ENCODE data around the gene EVC. TPM values are rescaled to one million over a fixed set of nuclear protein-coding genes. Genes with fewer than 3 reads are reported as not detected.

The EVC gene
- 49.4 and 71.2 TPM in 2 replicates for total RNA-seq

GRCh38 chr4:5710961-5711478, at the start of gene EVC:
Gene EVC (plus strand): TSS chr4:5711201. CDS start chr4:5711381, 180 bp downstream.

GRCh38 chr4:5708449-5709206, 2.4 kb upstream of the EVC start, which contains the start of gene EVC2:
Gene EVC2 (minus strand): TSS chr4:5708559. CDS start chr4:5708513, 46 bp downstream.

Other genes with a start within 250 kb of the EVC start
- 14.2 and 16.6 TPM in 2 replicates for gene EVC2, start 2.6 kb upstream of the EVC start, total RNA-seq
- gene CRMP1, start 181.9 kb downstream of the EVC start, total RNA-seq = 0.12 and 0.16 TPM in 2 replicates

All from hair follicle dermal papilla cell (primary cell).